NCI-H748 (cell line): Measurements from ENCODE around the gene CD83.
"Not testable (repeated sequence)": the region's sequence is repeated elsewhere in the genome, so short reads cannot be mapped to it uniquely, and the experiment has no call there.

ENCODE experiments used
- DNase-seq: peaks from one replicate; lab custom pipeline; 2025; ENCODE audit not compliant: unreplicated experiment; lab: John Stamatoyannopoulos, UW

Gene CD83, protein sequence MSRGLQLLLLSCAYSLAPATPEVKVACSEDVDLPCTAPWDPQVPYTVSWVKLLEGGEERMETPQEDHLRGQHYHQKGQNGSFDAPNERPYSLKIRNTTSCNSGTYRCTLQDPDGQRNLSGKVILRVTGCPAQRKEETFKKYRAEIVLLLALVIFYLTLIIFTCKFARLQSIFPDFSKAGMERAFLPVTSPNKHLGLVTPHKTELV

GRCh38 chr6:14117158-14118090, at the start of gene CD83:
Gene CD83, plus strand, starts transcription at chr6:14117772. Its CDS starts 40 bp downstream, at chr6:14117812.
- peak; percentile 87 for DNase-seq

DNA sequence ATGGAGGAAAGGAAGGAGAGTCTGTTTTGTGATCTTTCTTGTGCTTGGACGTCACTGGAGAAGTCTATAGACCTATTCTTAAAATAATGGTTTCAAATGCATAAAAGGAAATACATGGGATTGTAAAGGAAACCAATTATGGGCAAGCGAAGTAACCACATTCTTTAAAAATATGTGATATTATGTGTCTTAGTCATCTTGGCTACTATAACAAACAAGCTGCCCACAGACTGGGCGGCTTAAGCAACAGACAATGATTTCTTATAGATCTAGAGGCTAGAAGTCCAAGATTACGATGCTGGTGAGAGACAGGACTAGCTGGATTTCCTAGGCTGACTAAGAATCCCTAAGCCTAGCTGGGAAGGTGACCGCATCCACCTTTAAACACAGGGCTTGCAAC, 49.4 kb upstream of the CD83 start:
- DNase-seq, result no peak

GRCh38 chr6:14068623-14069022, 48.9 kb upstream of the CD83 start:
- no peak for DNase-seq

- no peak for DNase-seq
These were observed 47.1 kb upstream of the CD83 start for GRCh38 chr6:14070457-14070856.

DNA sequence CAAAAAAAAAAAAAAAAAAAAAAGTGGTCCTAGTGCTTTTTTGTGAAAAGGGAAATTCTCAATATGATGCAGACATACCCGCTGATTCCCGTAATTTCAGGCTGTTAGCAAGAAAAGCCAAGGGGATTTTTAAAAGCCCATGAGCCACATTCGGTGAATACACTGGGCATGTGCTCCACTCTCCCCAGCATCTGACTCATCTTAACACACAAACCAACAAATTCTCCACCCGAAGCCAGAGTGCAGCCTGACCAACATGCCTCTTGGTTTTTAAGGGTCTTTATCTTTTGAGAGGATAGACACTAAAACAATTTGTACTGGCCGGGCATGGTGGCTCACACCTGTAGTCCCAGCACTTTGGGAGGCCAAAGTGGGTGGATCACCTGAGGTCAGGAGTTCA, 45.5 kb upstream of the CD83 start:
- no peak for DNase-seq

- not testable (repeated sequence) for DNase-seq
These were observed 43.8 kb upstream of the CD83 start for GRCh38 chr6:14073561-14074354.

DNA sequence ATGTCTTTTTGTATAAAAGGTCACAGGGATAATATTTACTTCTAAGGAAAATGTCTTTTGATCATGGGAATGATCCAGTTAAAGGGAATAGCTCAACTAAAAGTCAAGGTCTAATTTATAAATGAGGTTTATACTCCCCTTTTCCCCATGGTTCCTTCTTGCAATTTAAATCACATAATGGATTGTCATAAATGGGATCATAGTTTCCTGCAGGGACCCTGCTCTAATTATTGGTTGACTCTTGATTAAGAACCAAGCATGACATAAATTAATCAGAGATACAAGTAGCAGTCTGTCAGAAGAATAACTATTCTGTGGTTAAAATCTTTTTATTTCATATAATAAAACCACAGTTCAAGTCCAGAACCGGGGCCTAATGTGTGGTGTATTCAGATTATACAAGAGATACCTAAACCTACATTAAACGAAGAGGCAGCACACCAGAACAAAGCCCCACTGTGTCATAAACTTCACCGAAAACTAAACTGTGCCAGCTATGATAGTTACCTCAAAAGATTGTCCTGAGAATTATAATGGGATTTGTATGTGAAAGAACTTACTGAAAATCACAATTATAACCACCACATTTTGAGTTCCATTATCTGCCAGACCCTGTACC, 43.0 kb upstream of the CD83 start:
- no peak for DNase-seq

DNA sequence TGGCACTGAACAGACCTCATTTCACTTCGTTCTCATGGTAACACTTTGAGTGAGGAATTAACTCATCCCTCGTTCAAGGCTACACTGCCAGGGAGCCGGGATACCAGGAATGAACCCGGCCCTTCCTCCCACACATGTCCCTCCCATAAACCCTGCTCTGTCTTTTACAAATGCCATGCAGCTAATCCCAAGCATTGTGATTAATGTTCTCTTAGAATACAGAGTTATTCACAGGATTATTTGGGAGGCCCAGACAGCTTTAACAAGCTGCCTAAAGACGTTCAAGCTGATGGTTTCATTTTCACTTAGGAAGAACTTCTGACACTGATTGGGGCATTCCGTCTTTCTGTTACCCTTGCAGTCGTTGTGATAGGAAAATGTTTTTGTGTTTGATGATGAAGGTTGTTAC, 42.5 kb upstream of the CD83 start:
- peak; percentile 46 for DNase-seq

- no peak for DNase-seq
These were observed 40.2 kb upstream of the CD83 start for GRCh38 chr6:14077193-14077867.

GRCh38 chr6:14079433-14079832, 38.1 kb upstream of the CD83 start:
- DNase-seq, result no peak

GRCh38 chr6:14079971-14080370, 37.6 kb upstream of the CD83 start:
- no peak for DNase-seq

DNA sequence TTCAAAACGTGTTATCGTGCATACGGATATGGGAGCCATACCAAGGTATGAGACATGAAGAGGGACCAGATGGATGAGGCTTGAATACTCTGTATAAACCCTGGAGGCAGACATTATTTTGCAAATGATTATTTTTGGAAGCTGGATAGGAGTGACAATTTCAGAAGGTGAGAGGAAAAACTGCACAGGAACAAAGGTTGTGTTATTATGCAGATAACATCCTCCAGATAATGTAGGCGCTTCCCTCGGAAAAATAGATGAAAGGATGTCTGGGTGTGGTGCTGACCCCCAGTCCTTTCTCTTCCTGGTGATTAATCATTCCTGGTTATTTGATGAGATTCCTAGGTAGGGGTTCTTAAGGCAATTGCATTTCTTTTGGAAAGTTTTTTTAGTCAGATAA, 36.4 kb upstream of the CD83 start:
- DNase-seq, result no peak

DNA sequence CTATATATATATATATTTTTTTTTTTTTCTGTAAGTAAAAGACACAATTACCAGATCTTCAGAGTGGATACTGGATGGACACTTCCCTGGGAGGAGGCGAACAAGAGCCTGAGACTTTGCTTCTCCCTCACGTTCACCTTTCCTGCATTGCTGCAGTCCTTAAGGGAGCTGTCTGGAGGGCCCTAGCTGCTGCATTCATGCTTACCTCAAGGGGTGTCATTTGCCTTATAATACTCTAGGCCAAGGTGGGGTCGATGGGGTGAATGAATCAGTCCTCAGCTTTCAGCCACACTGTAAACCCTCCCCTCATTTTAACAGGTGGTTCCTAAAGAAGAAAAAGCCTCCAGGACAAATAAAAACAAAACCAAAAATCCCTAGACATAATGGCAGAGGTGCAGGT, 34.8 kb upstream of the CD83 start:
- no peak for DNase-seq

DNA sequence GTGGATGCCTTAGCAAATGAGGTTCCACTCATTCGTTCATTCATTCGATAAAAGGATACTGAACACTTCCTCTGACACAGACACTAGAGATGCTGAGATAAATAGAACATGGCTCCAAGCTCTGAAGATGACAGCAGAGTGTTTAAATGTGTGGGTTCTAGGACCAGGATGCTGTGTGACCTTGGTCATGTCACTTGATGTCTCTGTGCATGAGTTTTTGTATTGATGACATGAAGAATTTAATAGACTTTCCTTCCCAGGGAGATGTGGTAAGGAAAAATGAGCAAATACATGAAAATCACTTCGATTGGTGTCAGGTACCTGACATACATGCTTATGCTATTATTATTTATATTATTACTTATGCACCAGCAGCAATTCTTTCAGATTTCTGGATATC, 34.3 kb upstream of the CD83 start:
- no peak for DNase-seq

- no peak for DNase-seq
These were observed 33.8 kb upstream of the CD83 start for GRCh38 chr6:14083751-14084150.

DNA sequence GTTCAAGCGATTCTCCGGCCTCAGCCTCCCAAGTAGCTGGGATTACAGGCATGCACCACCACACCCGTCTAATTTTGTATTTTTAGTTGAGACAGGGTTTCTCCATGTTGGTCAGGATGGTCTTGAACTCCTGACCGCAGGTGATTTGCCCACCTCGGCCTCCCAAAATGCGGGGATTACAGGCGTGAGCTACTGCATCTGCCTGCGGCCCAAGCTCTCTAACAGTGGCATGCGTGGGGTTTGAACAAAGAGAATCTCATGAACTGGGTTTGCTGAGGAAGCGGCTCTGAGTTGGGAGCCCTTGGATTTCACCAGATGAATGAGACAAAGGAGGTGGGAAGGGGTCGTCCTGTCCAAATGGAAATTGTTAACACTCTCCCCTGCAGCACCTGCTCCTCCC, 33.2 kb upstream of the CD83 start:
- no peak for DNase-seq

GRCh38 chr6:14085176-14085787, 32.3 kb upstream of the CD83 start:
- DNase-seq, result no peak

DNA sequence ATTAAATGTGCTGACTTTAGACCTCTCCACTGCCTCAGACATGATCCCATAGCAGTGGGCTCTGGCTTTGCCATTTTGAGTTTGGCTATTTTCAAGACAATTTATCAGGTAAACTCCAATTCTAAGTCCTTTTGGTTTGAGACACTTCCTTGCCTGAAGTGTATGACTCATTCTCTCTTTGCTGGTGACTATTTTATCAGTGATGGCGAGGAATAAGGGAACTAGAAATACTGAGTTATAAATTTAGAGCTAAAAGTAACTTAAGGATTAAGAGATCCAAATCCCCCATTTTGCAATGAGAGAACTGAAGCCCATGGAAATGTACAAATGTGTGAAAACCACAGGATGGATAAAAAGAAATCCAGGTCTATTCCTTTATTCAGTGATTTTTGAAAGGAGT, 30.9 kb upstream of the CD83 start:
- DNase-seq, result no peak

- DNase-seq, result peak; percentile 32
These were observed 28.9 kb upstream of the CD83 start for GRCh38 chr6:14088600-14089192.

- no peak for DNase-seq
These were observed 28.3 kb upstream of the CD83 start for GRCh38 chr6:14089224-14089623.
